T-helper 1 cell treated with Interleukin-12 subunit alpha and Interleukin-12 subunit beta and Interleukin-4 antibody, amounts not matched to agents 30 ng/mL and 1 ng/mL, for 36 hours (primary cell): ENCODE results near the gene PDZD8. TPM values are rescaled to one million over a fixed set of nuclear protein-coding genes. Genes with fewer than 3 reads are reported as not detected.

Source experiments
- intact Hi-C: fragments of 100-400 bp; cut with micrococcal nuclease; formaldehyde crosslinking; loops from one replicate; pipeline ENCODE4 v1.15.1; 2024
- total RNA-seq: library from RNA; stranded (reverse); gene quantifications from 2 replicates; pipeline ENCODE4 v1.2.3, GENCODE V29; 2022

The PDZD8 gene
- total RNA-seq, 1 donor from 2014 or later: 17.0 TPM

DNA sequence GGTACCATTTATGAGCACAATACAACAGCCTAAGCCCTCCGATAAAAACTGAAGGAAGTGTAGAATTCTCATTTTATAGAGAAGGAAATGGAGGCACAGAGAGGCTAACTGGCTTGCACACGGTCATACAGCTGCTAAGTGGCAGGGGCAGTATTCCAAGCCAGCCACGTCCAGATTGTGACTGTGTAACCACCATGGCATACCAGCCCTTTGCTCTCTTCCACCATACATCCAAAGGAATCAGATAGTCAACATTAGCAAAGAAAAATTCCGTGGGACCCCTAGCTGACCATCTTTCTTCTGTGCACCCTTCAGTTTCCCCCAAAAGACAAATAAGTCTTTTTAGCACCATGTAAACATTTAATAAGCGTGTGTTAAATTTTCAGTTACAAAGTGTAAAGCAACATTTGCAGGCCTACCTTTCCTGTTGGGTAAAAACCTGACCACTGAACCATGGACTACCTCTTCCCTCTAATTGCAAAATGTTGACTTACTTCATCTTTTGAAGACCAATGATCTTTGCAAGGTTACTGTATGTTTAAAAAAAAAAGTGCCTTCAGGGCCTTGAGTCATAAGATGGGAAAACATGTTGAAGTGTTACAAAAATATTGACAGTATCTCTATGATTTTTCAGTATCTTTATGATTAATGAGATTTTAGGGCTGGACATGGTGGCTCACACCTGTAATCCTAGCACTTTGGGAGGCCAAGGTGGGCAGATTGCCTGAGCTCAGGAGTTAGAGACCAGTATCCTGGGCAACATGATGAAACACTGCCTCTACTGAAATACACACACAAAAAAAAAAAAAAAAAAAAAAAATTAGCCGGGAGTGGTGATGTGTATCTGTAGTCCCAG lies 24.3 kb upstream of the PDZD8 start:
- intact Hi-C loops: no loop called here

DNA sequence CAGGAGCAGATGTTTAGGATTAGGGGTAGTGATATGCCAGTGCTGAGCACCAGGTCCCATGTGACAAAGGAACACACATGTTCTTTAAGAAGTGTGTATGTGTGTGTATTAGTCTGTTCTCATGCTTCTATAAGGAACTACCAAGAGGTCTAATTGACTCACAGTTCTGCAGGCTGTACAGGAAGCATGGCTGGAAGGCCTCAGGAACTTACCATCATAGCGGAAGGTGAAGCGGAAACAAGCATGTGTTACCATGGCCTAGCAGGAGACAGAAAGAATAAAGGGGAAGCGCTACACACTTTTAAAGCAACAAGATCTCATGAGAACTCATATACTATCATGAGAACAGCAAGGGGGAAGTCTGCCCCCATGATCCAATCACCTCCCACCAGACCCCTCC lies 22.8 kb upstream of the PDZD8 start:
- intact Hi-C loops: no loop called here

- intact Hi-C loops: no loop called here
Observed at GRCh38 chr10:117391436-117392205, 16.4 kb upstream of the PDZD8 start.

GRCh38 chr10:117390420-117390819 lies 15.2 kb upstream of the PDZD8 start:
- intact Hi-C loops: no loop called here

- intact Hi-C loops: no loop called here
Observed at GRCh38 chr10:117386805-117387204, 11.6 kb upstream of the PDZD8 start.

DNA sequence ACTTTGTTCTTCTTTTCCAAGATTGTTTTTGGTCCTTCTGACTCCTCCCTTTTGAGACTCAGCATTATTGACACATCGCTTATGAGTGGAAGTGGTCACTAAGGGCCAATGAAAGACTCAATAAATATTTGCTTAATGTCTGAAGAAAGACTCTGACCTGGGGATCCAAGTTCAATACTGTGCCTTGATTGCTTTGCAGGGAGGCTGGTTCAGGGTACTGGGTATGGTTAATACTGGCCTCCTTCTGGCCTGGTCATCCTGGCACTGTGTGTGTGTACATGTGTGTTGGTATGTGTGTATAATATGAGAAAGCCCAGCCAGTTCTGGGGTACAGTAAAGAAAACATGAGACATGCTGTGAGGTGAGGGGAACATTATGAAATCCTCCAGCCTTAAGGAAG lies 7.6 kb upstream of the PDZD8 start:
- intact Hi-C loops: no loop called here

- intact Hi-C loops: loop anchor here (1.0 to 5.0 kb wide), 6 partner anchors 9 to 968 kb away; partner anchors contain the start of genes FAM204A and RAB11FIP2
Observed at GRCh38 chr10:117374506-117375359, 507 bp downstream of the PDZD8 start.

- intact Hi-C loops: loop anchor here (1.0 to 2.0 kb wide), 4 partner anchors 9 to 968 kb away; partner anchors contain the start of genes FAM204A and RAB11FIP2
Observed at GRCh38 chr10:117373823-117374505, 1.3 kb downstream of the PDZD8 start.

- intact Hi-C loops: no loop called here
Observed at GRCh38 chr10:117370205-117370604, 5.0 kb downstream of the PDZD8 start.

DNA sequence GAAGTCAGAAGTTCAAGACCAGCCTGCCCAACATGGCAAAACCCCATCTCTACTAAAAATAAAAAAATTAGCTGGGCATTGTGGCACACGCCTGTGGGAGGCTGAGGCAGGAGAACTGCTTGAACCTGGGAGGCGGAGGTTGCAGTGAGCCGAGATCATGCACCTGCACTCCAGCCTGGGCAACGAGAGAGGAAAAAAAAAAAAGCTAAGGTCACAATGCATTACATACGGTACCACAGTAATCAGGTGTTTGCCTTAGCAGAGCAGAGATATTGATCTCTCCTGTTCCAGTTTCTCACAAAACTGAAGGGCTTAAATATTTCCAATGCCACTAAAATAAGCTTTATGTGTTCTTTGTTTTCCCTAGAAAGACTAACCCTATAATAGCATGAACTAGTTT lies 7.5 kb downstream of the PDZD8 start:
- intact Hi-C loops: no loop called here

GRCh38 chr10:117366741-117367140 lies 8.5 kb downstream of the PDZD8 start:
- intact Hi-C loops: no loop called here

DNA sequence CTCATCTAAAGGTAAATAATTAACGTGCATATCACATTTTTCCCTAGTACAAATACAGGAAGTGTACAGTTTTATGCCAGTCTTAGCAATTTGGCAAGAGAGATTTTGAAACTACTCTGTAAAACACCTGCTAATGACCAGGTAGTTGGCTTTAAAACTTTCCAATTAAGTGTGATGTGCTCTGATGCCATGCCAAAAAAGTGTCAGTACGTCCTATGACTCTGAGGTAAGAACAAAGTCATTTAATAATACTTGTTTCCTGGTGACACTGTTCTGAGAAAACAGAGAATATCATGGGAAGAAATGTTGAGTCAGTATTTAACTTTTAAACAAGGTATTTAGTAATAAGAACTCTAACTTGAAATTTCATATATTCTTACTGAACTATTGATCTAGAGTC lies 9.6 kb downstream of the PDZD8 start:
- intact Hi-C loops: loop anchor here (1.0 kb wide), 1 partner anchor 9 kb away; no protein-coding TSS in a partner anchor

- intact Hi-C loops: no loop called here
Observed at GRCh38 chr10:117364110-117364960, 10.9 kb downstream of the PDZD8 start.

- intact Hi-C loops: no loop called here
Observed at GRCh38 chr10:117363028-117363427, 12.2 kb downstream of the PDZD8 start.

DNA sequence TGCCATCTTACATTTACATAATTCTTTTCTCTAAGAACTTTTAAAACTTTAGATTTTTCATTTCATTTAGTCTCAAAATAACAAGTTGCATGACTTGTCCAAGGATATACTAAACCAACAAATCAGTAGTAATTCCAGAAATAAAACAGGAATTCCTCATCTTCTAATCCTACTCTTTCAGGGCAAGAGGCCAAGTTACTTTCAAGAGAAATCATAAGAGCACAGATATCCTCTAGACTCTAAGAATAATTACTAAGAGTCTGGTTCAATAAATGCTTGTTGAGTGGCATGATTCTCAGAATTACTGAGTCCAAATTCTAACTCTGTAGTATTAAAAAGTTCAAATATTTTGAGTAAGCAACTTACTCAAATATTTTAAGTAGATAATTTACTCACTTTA lies 12.9 kb downstream of the PDZD8 start:
- intact Hi-C loops: no loop called here

GRCh38 chr10:117360994-117361667 lies 14.1 kb downstream of the PDZD8 start:
- intact Hi-C loops: no loop called here

DNA sequence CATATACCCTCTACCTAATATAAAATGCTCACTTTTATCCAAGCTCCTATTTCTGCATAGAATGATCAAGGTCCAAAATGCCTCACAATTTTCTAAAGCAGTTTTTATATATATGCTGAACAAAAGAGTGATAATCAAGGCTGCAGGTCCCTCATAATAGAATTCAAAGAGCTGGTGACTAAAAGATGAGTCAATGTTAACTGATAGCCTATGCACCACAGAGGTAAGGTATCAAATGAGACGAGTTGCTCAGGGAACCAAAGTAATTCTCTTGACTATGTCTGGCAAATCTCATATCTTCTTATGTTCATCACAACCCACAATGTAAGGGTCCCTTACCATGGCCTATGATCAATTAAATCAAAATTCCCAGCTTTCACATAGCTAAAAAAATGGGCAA lies 15.2 kb downstream of the PDZD8 start:
- intact Hi-C loops: no loop called here

DNA sequence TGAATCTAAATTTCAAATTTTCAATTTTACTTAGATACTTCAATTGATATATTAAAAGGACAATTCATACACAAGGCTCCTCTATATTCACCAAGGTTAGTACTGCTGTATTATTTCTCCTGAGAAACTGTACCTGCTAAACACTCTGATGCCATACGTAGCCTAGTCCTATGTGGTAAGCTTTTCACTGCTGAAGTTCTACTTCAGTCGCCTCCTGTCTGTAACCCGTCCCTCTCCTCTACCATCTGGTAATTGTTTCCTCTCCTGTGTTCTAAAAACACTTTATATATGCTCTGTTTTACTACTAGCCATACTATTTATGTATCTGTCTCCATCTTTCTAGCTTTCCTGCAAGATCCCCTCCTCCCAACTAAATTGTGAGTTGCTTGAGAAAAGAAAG lies 20.2 kb downstream of the PDZD8 start:
- intact Hi-C loops: no loop called here

DNA sequence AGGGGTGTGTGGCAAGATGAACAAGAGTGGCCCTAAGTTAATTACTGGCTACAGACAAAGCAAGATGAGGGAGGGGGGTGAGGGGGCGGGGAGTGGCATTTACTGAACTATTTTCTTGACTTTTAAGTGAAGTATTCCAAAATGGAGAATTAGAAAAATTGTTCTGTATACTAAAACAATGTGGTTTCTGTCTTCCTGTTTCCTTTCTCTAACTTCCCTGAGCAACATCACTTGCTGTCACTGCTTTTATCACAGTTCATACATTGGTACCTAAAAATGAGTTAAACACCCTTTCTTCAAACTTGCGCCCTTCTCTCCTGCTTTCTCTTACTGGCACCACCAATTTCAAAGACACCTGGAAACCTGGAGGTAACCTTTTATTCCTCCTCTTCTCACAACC lies 21.6 kb downstream of the PDZD8 start:
- intact Hi-C loops: no loop called here
